GM23248 (cell line): Measurements from ENCODE around the gene PTDSS2. TPM values are rescaled to one million over a fixed set of nuclear protein-coding genes. Genes with fewer than 3 reads are reported as not detected.
"Not testable (repeated sequence)": the region's sequence is repeated elsewhere in the genome, so short reads cannot be mapped to it uniquely, and the experiment has no call there.

Experiments used
- DNase-seq: peaks from one replicate; pipeline ENCODE4 v3.0.0-alpha.2; 2015
- H2AFZ ChIP-seq: fragments of 200-600 bp; sonication (generic); 2 replicates; pipeline ENCODE4 v1.6.1; 2016; ENCODE audit warnings: antibody characterized with exemption
- H3F3A ChIP-seq: fragments of 200-600 bp; sonication (generic); 2 replicates; pipeline ENCODE4 v1.6.1; 2016; ENCODE audit warnings: mild to moderate bottlenecking, antibody characterized with exemption, mixed run types; ENCODE audit not compliant: insufficient read depth
- H3K27ac ChIP-seq: fragments of 200-600 bp; sonication (generic); 2 replicates; pipeline ENCODE4 v1.5.1; 2016; ENCODE audit warnings: mild to moderate bottlenecking
- H3K27me3 ChIP-seq: fragments of 200-600 bp; sonication (generic); replicated peaks from 2 replicates; pipeline ENCODE4 v1.6.1; 2016; ENCODE audit warnings: mild to moderate bottlenecking; ENCODE audit not compliant: insufficient read depth
- H3K36me3 ChIP-seq: fragments of 200-600 bp; sonication (generic); 2 replicates; pipeline ENCODE4 v1.6.1; 2016; ENCODE audit warnings: low read depth, mild to moderate bottlenecking
- H3K4me1 ChIP-seq: fragments of 200-600 bp; sonication (generic); 2 replicates; pipeline ENCODE4 v1.6.1; 2016; ENCODE audit warnings: mild to moderate bottlenecking; ENCODE audit not compliant: insufficient read depth
- H3K4me2 ChIP-seq: fragments of 200-600 bp; sonication (generic); one replicate; pipeline ENCODE4 v1.6.1; 2016; ENCODE audit warnings: mild to moderate bottlenecking; ENCODE audit not compliant: unreplicated experiment
- H3K4me3 ChIP-seq: fragments of 200-600 bp; sonication (generic); 2 replicates; pipeline ENCODE4 v1.5.1; 2016; ENCODE audit warnings: mild to moderate bottlenecking
- H3K79me2 ChIP-seq: fragments of 200-600 bp; sonication (generic); 2 replicates; pipeline ENCODE4 v1.6.1; 2016; ENCODE audit warnings: mild to moderate bottlenecking; ENCODE audit not compliant: insufficient read depth
- H3K9ac ChIP-seq: fragments of 200-600 bp; sonication (generic); 2 replicates; pipeline ENCODE4 v1.6.1; 2016; ENCODE audit warnings: mild to moderate bottlenecking
- H3K9me2 ChIP-seq: fragments of 200-600 bp; sonication (generic); 2 replicates; pipeline ENCODE4 v1.6.1; 2016; ENCODE audit warnings: mixed run types, mild to moderate bottlenecking, moderate library complexity; ENCODE audit not compliant: insufficient read depth
- H3K9me3 ChIP-seq: fragments of 200-600 bp; sonication (generic); one replicate; pipeline ENCODE4 v1.6.1; 2017; ENCODE audit warnings: low read depth
- H4K20me1 ChIP-seq: fragments of 200-600 bp; sonication (generic); 2 replicates; pipeline ENCODE4 v1.6.0; 2016; ENCODE audit not compliant: insufficient read depth
- EZH2 ChIP-seq: fragments of 200-600 bp; sonication (generic); IDR thresholded peaks from 2 replicates; pipeline ENCODE4 v1.6.1; 2018; ENCODE audit warnings: antibody characterized with exemption, mild to moderate bottlenecking; ENCODE audit not compliant: insufficient read depth, poor library complexity, severe bottlenecking
- EZH2phosphoT487 ChIP-seq: fragments of 200-600 bp; sonication (generic); IDR thresholded peaks from 2 replicates; pipeline ENCODE4 v1.6.1; 2018; ENCODE audit warnings: antibody characterized with exemption, moderate library complexity, mild to moderate bottlenecking, low read depth; ENCODE audit not compliant: insufficient read depth
- WGBS, 2 experiments: methylation state at CpG; one replicate each; pipeline ENCODE4 v1.1.6; 2015 to 2017; ENCODE audit warnings: low lambda C conversion rate in 2 of 2, low coverage in 1 of 2; ENCODE audit errors: missing lambda C conversion rate in 2 of 2; 5-methylcytosine and 5-hydroxymethylcytosine counted together
- in situ Hi-C: fragments of 300-500 bp; cut with MboI; formaldehyde crosslinking; loops from 2 replicates; pipeline ENCODE4 v1.15.0; 2020
- polyA plus RNA-seq: library from polyadenylated mRNA; unstranded; fragments of >200 nt; fragmentation: Nextera tagmentation; extraction: Ambion mirVana; gene quantifications from 2 replicates; pipeline ENCODE4 v1.2.1, GENCODE V29; 2016
- total RNA-seq: library from RNA; depleted of rRNA; stranded (reverse); fragments of >200 nt; shearing (Covaris generic); gene quantifications from 2 replicates; pipeline ENCODE4 v1.2.3, GENCODE V29; 2014

PTDSS2 gene
- total and polyA plus RNA-seq, 2 experiments from 2014 or later: 22.2 to 44.1 TPM

GRCh38 chr11:465896-466530 is 15.9 kb downstream of the PTDSS2 start:
- no peaks in the 10 kb centered on the region for H3K36me3 ChIP-seq
- WGBS, 2 experiments: 91 to 93% methylated on average over 9 of the region's 9 CpGs
- TF ChIP-seq EZH2 (no peak), EZH2phosphoT487 (no peak)

DNA sequence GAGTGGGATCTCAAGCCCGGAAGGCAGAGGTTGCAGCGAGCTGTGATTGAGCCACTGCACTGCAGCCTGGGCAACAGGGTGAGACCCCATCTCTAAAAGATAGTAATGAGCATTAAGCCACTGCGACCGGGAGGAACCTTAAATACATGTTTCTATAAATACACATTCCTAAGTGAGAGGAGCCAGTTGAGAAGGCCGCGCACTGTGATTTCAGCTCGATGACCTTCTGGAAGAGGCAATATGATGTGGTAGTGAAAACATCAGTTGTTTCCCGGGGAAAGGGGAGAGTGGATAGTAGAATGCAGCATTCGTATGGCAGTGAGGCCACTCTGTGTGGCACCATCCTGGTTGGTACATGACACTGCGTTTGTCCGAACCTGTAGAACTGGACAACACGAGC is 18.0 kb downstream of the PTDSS2 start:
- no peak overlapping the region for H2AFZ ChIP-seq
- no peak overlapping the region for H3K4me2 ChIP-seq
- no peak for DNase-seq
- no peaks in the 10 kb centered on the region for H4K20me1 ChIP-seq
- no peaks in the 10 kb centered on the region for H3K9me3 ChIP-seq
- H3K27me3 ChIP-seq: no peaks in the 10 kb centered on the region
- H3K4me3 ChIP-seq: no peak overlapping the region
- no peak overlapping the region for H3K27ac ChIP-seq
- peaks cover 10% of the 10 kb centered on the region; the same call in 1 of the 2 replicates for H3F3A ChIP-seq
- no peaks in the 10 kb centered on the region for H3K36me3 ChIP-seq
- H3K79me2 ChIP-seq: peaks cover 17% of the 10 kb centered on the region
- H3K9ac ChIP-seq: no peak overlapping the region
- in situ Hi-C loops: no loop called here
- no peaks in the 10 kb centered on the region for H3K9me2 ChIP-seq
- peaks cover 5% of the 10 kb centered on the region; the same call in 1 of the 2 replicates for H3K4me1 ChIP-seq
- 82 to 88% methylated on average over 12 of the region's 12 CpGs for WGBS, 2 experiments
- TF ChIP-seq EZH2: no peak
- TF ChIP-seq EZH2phosphoT487: no peak

More at GRCh38 chr11:465896-466530, 15.9 kb downstream of the PTDSS2 start:
- no peak for DNase-seq
- Histone ChIP-seq H3K9ac (no peak overlapping the region), H3K79me2 (peaks cover 6% of the 10 kb centered on the region), H3F3A (peaks cover 10% of the 10 kb centered on the region; the same call in 1 of the 2 replicates), H3K27me3 (no peaks in the 10 kb centered on the region), H3K4me3 (no peak overlapping the region), H2AFZ (no peak overlapping the region), H4K20me1 (no peaks in the 10 kb centered on the region), H3K9me3 (no peaks in the 10 kb centered on the region), H3K4me1 (peaks cover 5% of the 10 kb centered on the region; the same call in 1 of the 2 replicates), H3K27ac (no peak overlapping the region), H3K4me2 (no peak overlapping the region), H3K9me2 (no peaks in the 10 kb centered on the region)
- in situ Hi-C loops: no loop called here

DNA sequence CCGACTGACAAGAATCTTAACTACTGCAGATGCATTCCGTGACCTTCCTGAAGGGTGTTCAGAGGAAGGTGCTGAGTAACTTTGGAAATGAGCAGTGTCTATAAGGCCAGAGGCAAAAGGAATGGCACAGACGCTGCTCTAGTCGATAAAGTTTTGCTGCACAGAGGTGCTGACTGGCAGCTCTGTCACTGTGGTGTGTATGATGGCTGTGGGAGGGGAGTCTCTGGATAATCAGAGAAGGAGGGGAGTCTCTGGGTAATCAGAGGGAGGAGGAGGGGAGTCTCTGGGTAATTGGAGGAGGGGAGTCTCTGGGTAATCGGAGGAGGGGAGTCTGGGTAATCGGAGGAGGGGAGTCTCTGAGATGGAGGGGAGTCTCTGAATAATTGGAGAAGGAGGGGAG is 18.4 kb downstream of the PTDSS2 start:
- H3K79me2 ChIP-seq: peaks cover 21% of the 10 kb centered on the region
- H3K27ac ChIP-seq: 0 out of 2 replicates have a peak overlapping the region, but pooled peaks have one; percentile 66
- in situ Hi-C loops: no loop called here
- no peaks in the 10 kb centered on the region for H3K27me3 ChIP-seq
- TF ChIP-seq EZH2phosphoT487 (no peak), EZH2 (no peak)
- no peaks in the 10 kb centered on the region for H3K36me3 ChIP-seq
- 89 to 92% methylated on average over 4 to 6 of the region's 6 CpGs for WGBS, 2 experiments
- no peaks in the 10 kb centered on the region for H4K20me1 ChIP-seq
- H3K9ac ChIP-seq: peak overlapping the region; percentile 80; the same call in 1 of the 2 replicates
- no peaks in the 10 kb centered on the region for H3K9me3 ChIP-seq
- no peak overlapping the region for H3K4me2 ChIP-seq
- 0 out of 2 replicates have a peak overlapping the region, but pooled peaks have one; percentile 79 for H2AFZ ChIP-seq
- peaks cover 10% of the 10 kb centered on the region; the same call in 1 of the 2 replicates for H3F3A ChIP-seq
- H3K9me2 ChIP-seq: no peaks in the 10 kb centered on the region
- peaks cover 5% of the 10 kb centered on the region; the same call in 1 of the 2 replicates for H3K4me1 ChIP-seq
- H3K4me3 ChIP-seq: no peak overlapping the region
- no peak for DNase-seq

GRCh38 chr11:469026-469683 is 19.1 kb downstream of the PTDSS2 start:
- WGBS, 2 experiments: 5 to 14% methylated on average over 5 to 19 of the region's 19 CpGs
- Histone ChIP-seq H3K4me3 (peak overlapping the region; percentile 59), H2AFZ (peak overlapping the region; percentile 79), H3K27ac (peak overlapping the region; percentile 66), H3K9ac (peak overlapping the region; percentile 80), H3F3A (peaks cover 10% of the 10 kb centered on the region; the same call in 1 of the 2 replicates), H3K4me2 (peak overlapping the region; percentile 85), H3K79me2 (peaks cover 28% of the 10 kb centered on the region)
- H3K9me3 ChIP-seq, H4K20me1 ChIP-seq, H3K27me3 ChIP-seq, H3K9me2 ChIP-seq, H3K4me1 ChIP-seq, H3K36me3 ChIP-seq, in situ Hi-C loops, DNase-seq: not testable (repeated sequence)
